Astrocyte (in vitro differentiated cells and primary cell): ENCODE measurements around the gene ZDHHC4.

Experiments
- EZH2 ChIP-seq: IDR thresholded peaks from 2 replicates; pipeline ENCODE4 v1.6.1; 2012; ENCODE audit warnings: mild to moderate bottlenecking, low read length, inconsistent platforms; ENCODE audit not compliant: insufficient read depth
- TF ChIP-seq, protein P1 (sequence below): IDR thresholded peaks from 2 replicates; pipeline ENCODE4 v1.5.1; 2011; ENCODE audit warnings: low read depth, mild to moderate bottlenecking, inconsistent platforms, low read length, moderate library complexity; ENCODE audit not compliant: insufficient read depth

DNA sequence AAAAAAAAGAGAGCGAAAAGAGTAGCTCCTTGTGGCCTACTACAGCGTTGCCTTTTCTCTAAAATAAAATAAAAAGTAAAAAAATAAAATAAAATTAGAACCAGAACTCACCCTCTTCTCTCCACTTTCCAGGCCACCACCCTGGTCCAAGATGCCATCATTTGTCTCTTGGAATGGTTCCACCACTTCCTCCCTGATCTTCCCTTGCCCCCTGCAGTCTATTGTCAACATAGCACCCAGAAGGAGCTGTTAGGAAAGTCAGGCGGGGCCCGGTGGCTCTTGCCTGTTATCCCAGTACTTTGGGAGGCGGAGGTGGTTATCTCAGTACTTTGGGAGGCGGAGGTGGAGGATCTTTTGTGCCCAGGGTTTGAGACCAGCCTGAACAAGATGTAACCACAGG lies 18.4 kb upstream of the ZDHHC4 start:
- TF ChIP-seq, protein P1, sequence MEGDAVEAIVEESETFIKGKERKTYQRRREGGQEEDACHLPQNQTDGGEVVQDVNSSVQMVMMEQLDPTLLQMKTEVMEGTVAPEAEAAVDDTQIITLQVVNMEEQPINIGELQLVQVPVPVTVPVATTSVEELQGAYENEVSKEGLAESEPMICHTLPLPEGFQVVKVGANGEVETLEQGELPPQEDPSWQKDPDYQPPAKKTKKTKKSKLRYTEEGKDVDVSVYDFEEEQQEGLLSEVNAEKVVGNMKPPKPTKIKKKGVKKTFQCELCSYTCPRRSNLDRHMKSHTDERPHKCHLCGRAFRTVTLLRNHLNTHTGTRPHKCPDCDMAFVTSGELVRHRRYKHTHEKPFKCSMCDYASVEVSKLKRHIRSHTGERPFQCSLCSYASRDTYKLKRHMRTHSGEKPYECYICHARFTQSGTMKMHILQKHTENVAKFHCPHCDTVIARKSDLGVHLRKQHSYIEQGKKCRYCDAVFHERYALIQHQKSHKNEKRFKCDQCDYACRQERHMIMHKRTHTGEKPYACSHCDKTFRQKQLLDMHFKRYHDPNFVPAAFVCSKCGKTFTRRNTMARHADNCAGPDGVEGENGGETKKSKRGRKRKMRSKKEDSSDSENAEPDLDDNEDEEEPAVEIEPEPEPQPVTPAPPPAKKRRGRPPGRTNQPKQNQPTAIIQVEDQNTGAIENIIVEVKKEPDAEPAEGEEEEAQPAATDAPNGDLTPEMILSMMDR, result no peak
- no peak for TF ChIP-seq EZH2
